Sigmoid colon (tissue), 3 donors: ENCODE data around the gene FBXO33.

ENCODE experiments used
- CTCF ChIP-seq, 4 experiments: fragments of 450-650 bp in 3 of 4; fragments of 200-600 bp in 1 of 4; IDR thresholded peaks; one replicate each; pipeline ENCODE4 v1.5.1; 2016 to 2019; ENCODE audit warnings: antibody characterized with exemption in 4 of 4, mild to moderate bottlenecking in 3 of 4, moderate library complexity in 2 of 4
- POLR2A ChIP-seq, 2 donors: fragments of 450-650 bp; IDR thresholded peaks; one replicate each; pipeline ENCODE4 v1.6.1; 2016; ENCODE audit warnings: antibody characterized with exemption in 2 of 2, mild to moderate bottlenecking in 2 of 2, moderate library complexity in 2 of 2

GRCh38 chr14:39398382-39398781, 33.9 kb downstream of the FBXO33 start:
- TF ChIP-seq CTCF (IDR thresholded peaks at IDR 0.05) = no peak
- no peak for TF ChIP-seq POLR2A (IDR thresholded peaks at IDR 0.05)
